IMR-90 (cell line): ENCODE data around the gene PIP4K2A. TPM values are rescaled to one million over a fixed set of nuclear protein-coding genes. Genes with fewer than 3 reads are reported as not detected.

Experiments
- ATAC-seq: fragments of 200-7000 bp; cut with Tn5 transposase; 2 replicates; pipeline ENCODE4 v1.9.1; 2020; ENCODE audit warnings: low read depth, mild to moderate bottlenecking, moderate library complexity
- BruUV-seq: library from RNA; stranded (reverse); fragments of 400-500 nt; replicated peaks from 2 replicates; lab custom pipeline; 2021; lab: Mats Ljungman, UMichigan
- CTCF ChIA-PET: fragments of 300-600 bp; formaldehyde crosslinking; extraction: SDS; loops from one replicate; lab custom pipeline; 2021; ENCODE audit warnings: antibody characterized with exemption; lab: Yijun Ruan, JAX
- POLR2A ChIA-PET: fragments of 300-600 bp; sonication (Branson Sonifier 250); formaldehyde crosslinking; loops from one replicate; lab custom pipeline; 2022; ENCODE audit warnings: antibody characterized with exemption; ENCODE audit not compliant: unreplicated experiment; lab: Charles Lee
- DNase-seq: peaks from one replicate; pipeline ENCODE4 v3.0.0; 2013
- H2AFZ ChIP-seq: replicated peaks from 2 replicates; pipeline ENCODE3; 2013; ENCODE audit warnings: low read length, mild to moderate bottlenecking; ENCODE audit not compliant: poor library complexity
- H2AK5ac ChIP-seq: 2 replicates; pipeline ENCODE4 v1.6.1; 2013; ENCODE audit warnings: low read depth, low read length, inconsistent platforms
- H2AK9ac ChIP-seq: replicated peaks from 2 replicates; pipeline ENCODE3; 2013; ENCODE audit warnings: mild to moderate bottlenecking, low read depth, low read length, moderate library complexity; ENCODE audit not compliant: poor library complexity
- H2BK120ac ChIP-seq: 2 replicates; pipeline ENCODE4 v1.6.1; 2013; ENCODE audit warnings: low read depth, low read length, inconsistent platforms
- H2BK15ac ChIP-seq: 3 replicates; pipeline ENCODE4 v1.6.1; 2013; ENCODE audit warnings: low read depth, low read length, inconsistent platforms
- H2BK20ac ChIP-seq: 2 replicates; pipeline ENCODE4 v1.6.1; 2013; ENCODE audit warnings: low read depth, mild to moderate bottlenecking, inconsistent platforms, low read length, moderate library complexity
- H2BK5ac ChIP-seq: 2 replicates; pipeline ENCODE4 v1.6.1; 2013; ENCODE audit warnings: mild to moderate bottlenecking, low read depth, low read length, inconsistent platforms; ENCODE audit not compliant: poor library complexity, severe bottlenecking
- H3K14ac ChIP-seq: replicated peaks from 2 replicates; pipeline ENCODE4 v1.6.1; 2013; ENCODE audit warnings: low read depth, low read length, inconsistent platforms
- H3K18ac ChIP-seq: 2 replicates; pipeline ENCODE4 v1.6.1; 2013; ENCODE audit warnings: low read depth, low read length, control low read depth
- H3K23ac ChIP-seq: 2 replicates; pipeline ENCODE4 v1.6.1; 2013; ENCODE audit warnings: low read depth, low read length, inconsistent platforms
- H3K27ac ChIP-seq: 2 replicates; pipeline ENCODE4 v1.5.1; 2013; ENCODE audit warnings: mild to moderate bottlenecking, control low read depth, low read length; ENCODE audit not compliant: insufficient read depth
- H3K27me3 ChIP-seq: 2 replicates; pipeline ENCODE4 v1.6.1; 2013; ENCODE audit warnings: low read length; ENCODE audit not compliant: control insufficient read depth, insufficient read depth
- H3K36me3 ChIP-seq: 2 replicates; pipeline ENCODE4 v1.6.1; 2013; ENCODE audit warnings: low read length, mixed read lengths; ENCODE audit not compliant: control insufficient read depth, insufficient read depth
- H3K4ac ChIP-seq: 2 replicates; pipeline ENCODE4 v1.6.1; 2013; ENCODE audit warnings: low read depth, low read length, inconsistent platforms
- H3K4me1 ChIP-seq: 2 replicates; pipeline ENCODE4 v1.6.1; 2013; ENCODE audit warnings: low read length, mixed read lengths; ENCODE audit not compliant: control insufficient read depth, insufficient read depth
- H3K4me2 ChIP-seq: 2 replicates; pipeline ENCODE4 v1.6.1; 2013; ENCODE audit warnings: low read depth, mild to moderate bottlenecking, control low read depth, low read length, moderate library complexity
- H3K4me3 ChIP-seq: 2 replicates; pipeline ENCODE4 v1.5.1; 2013; ENCODE audit warnings: low read depth, mild to moderate bottlenecking, control low read depth, low read length, moderate library complexity; ENCODE audit not compliant: insufficient read depth
- H3K56ac ChIP-seq: 2 replicates; pipeline ENCODE4 v1.6.1; 2013; ENCODE audit warnings: low read length, inconsistent platforms; ENCODE audit not compliant: insufficient read depth; ENCODE audit errors: extremely low read depth
- H3K79me1 ChIP-seq, 2 experiments: 2 replicates each; pipeline ENCODE4 v1.6.1; 2013; ENCODE audit warnings: low read length in 2 of 2, inconsistent platforms in 1 of 2, low read depth in 1 of 2
- H3K9ac ChIP-seq: 2 replicates; pipeline ENCODE4 v1.6.1; 2013; ENCODE audit warnings: low read depth, low read length, control low read depth
- H3K9me1 ChIP-seq: 2 replicates; pipeline ENCODE4 v1.6.1; 2013; ENCODE audit warnings: low read length, inconsistent platforms; ENCODE audit not compliant: insufficient read depth
- H3K9me3 ChIP-seq: 2 replicates; pipeline ENCODE4 v1.6.1; 2013; ENCODE audit warnings: low read length; ENCODE audit not compliant: control insufficient read depth, insufficient read depth
- H4K20me1 ChIP-seq: 2 replicates; pipeline ENCODE4 v1.6.1; 2013; ENCODE audit warnings: low read length, inconsistent platforms; ENCODE audit not compliant: insufficient read depth
- H4K5ac ChIP-seq: 2 replicates; pipeline ENCODE4 v1.6.1; 2013; ENCODE audit warnings: mild to moderate bottlenecking, low read depth, low read length, control low read depth
- H4K8ac ChIP-seq, 2 experiments: 2 replicates each; pipeline ENCODE4 v1.6.1; 2013; ENCODE audit warnings: low read depth in 2 of 2, low read length in 2 of 2, control low read depth in 1 of 2, inconsistent platforms in 1 of 2
- H4K91ac ChIP-seq: 2 replicates; pipeline ENCODE4 v1.6.1; 2013; ENCODE audit warnings: low read depth, low read length, inconsistent platforms; ENCODE audit not compliant: insufficient read depth
- BHLHE40 ChIP-seq: fragments of 150-350 bp; IDR thresholded peaks from 2 replicates; pipeline ENCODE4 v1.6.1; 2016; ENCODE audit warnings: mild to moderate bottlenecking, low read depth, low read length
- CEBPB ChIP-seq: IDR thresholded peaks from 2 replicates; pipeline ENCODE4 v1.6.1; 2012; ENCODE audit warnings: low read depth, low read length, improper control_type of control experiment
- CHD1 ChIP-seq: IDR thresholded peaks from 2 replicates; pipeline ENCODE4 v1.6.1; 2012; ENCODE audit warnings: low read depth, low read length, improper control_type of control experiment
- MAFK ChIP-seq: IDR thresholded peaks from 2 replicates; pipeline ENCODE4 v1.6.1; 2012; ENCODE audit warnings: low read depth, low read length, improper control_type of control experiment
- MAZ ChIP-seq: IDR thresholded peaks from 2 replicates; pipeline ENCODE4 v1.6.1; 2012; ENCODE audit warnings: low read depth, mild to moderate bottlenecking, low read length, improper control_type of control experiment, moderate library complexity, borderline replicate concordance
- MXI1 ChIP-seq: IDR thresholded peaks from 2 replicates; pipeline ENCODE4 v1.6.1; 2012; ENCODE audit warnings: low read depth, mild to moderate bottlenecking, low read length, moderate library complexity, borderline replicate concordance
- RCOR1 ChIP-seq: IDR thresholded peaks from 2 replicates; pipeline ENCODE4 v1.6.1; 2012; ENCODE audit warnings: mild to moderate bottlenecking, low read length, improper control_type of control experiment; ENCODE audit not compliant: insufficient replicate concordance
- RFX5 ChIP-seq: IDR thresholded peaks from 2 replicates; pipeline ENCODE4 v1.8.0; 2012; ENCODE audit warnings: low read depth, mild to moderate bottlenecking, low read length, moderate library complexity
- WGBS, 2 experiments: methylation state at CpG; one replicate each; pipeline versions ENCODE4 v1.1.5 to v1.1.7; 2013; ENCODE audit warnings: missing lambda C conversion rate in 2 of 2; ENCODE audit not compliant: insufficient read length in 1 of 2; ENCODE audit errors: extremely low coverage in 2 of 2; 5-methylcytosine and 5-hydroxymethylcytosine counted together
- dilution Hi-C: fragments of 300-500 bp; cut with HindIII; formaldehyde crosslinking; loops from one replicate; pipeline ENCODE4 v1.14.3; 2018; ENCODE audit warnings: low sequenced_read_pairs; ENCODE audit not compliant: unreplicated experiment
- in situ Hi-C: fragments of 300-500 bp; cut with MboI; formaldehyde crosslinking; loops from 3 replicates; pipeline ENCODE4 v1.14.3; 2019; ENCODE audit warnings: low sequenced_read_pairs, inconsistent platforms, mixed read lengths
- intact Hi-C: fragments of 100-400 bp; cut with micrococcal nuclease; formaldehyde crosslinking; loops from 2 replicates; pipeline ENCODE4 v1.10.0; 2022
- polyA plus RNA-seq, 3 experiments: library from polyadenylated mRNA; depleted of rRNA; stranded (reverse); fragments of >200 nt; gene quantifications; 2 replicates each; pipeline ENCODE4 v1.2.3, GENCODE V29; 2012; ENCODE audit warnings: low replicate concordance in 1 of 3
- total RNA-seq: library from RNA; depleted of rRNA; stranded (reverse); fragments of >200 nt; gene quantifications from 2 replicates; pipeline ENCODE4 v1.2.3, GENCODE V29; 2012
- TF ChIP-seq, protein P1 (sequence below): fragments of 150-350 bp; IDR thresholded peaks from 2 replicates; pipeline ENCODE4 v1.6.1; 2017; ENCODE audit warnings: mild to moderate bottlenecking, antibody characterized with exemption, low read length, low read depth

PIP4K2A gene
- total and polyA plus RNA-seq, 2 of the 4 experiments (the other 2 are of a cell fraction), result 9.8 to 18.1 TPM

DNA sequence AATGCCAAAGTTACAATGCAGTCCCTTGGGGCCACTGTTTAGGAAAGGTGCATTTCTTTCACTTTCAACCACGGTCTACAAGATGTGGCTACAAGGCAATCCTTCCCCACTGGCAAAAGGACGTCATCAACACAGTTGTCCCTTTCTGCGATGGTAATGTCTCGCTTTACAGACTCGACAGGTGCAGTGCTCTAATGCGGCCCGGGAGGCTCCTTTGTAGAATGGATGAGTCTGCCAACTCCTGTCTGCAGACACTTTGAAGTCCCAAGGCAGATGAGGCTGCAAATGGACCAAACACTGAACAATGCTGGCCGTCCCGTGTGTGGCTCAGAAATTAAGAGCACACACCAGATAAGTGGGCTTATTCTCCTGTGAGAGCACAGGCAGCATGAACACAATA lies 133.7 kb downstream of the PIP4K2A start:
- ATAC-seq, result no peak
- Histone ChIP-seq H2BK20ac (no peak overlapping the region), H2AK5ac (no peak overlapping the region), H3K4me3 (no peak overlapping the region), H3K14ac (no peak overlapping the region), H2AFZ (no peak overlapping the region), H2AK9ac (no peak overlapping the region), H3K4me1 (peaks cover 3% of the 10 kb centered on the region; the same call in 1 of the 2 replicates), H3K23ac (no peak overlapping the region), H3K79me1 (peaks cover 0 to 19% of the 10 kb centered on the region in 2 experiments; a peak in 3 of 4 replicates), H3K9me3 (no peaks in the 10 kb centered on the region), H2BK120ac (no peak overlapping the region), H4K8ac (no peak overlapping the region), H2BK5ac (no peak overlapping the region), H3K4me2 (no peak overlapping the region), H3K56ac (no peak overlapping the region), H3K18ac (no peak overlapping the region), H2BK15ac (no peak overlapping the region), H3K27ac (no peak overlapping the region), H3K4ac (no peak overlapping the region), H3K27me3 (no peaks in the 10 kb centered on the region), H3K9me1 (peaks cover 2% of the 10 kb centered on the region; the same call in 1 of the 2 replicates), H4K20me1 (peaks cover 4% of the 10 kb centered on the region), H3K9ac (no peak overlapping the region), H4K5ac (no peak overlapping the region), H4K91ac (no peak overlapping the region), H3K36me3 (peaks cover 12% of the 10 kb centered on the region)
- ChIA-PET CTCF (interaction anchor here (0.8 kb wide), 1 partner anchor 226 kb away, joined by 3 read pairs; no protein-coding TSS in a partner anchor), POLR2A (no interaction called here)
- intact Hi-C loops, result no loop called here
- in situ Hi-C loops, result loop anchor here (25.0 kb wide), 1 partner anchor 232 kb away; no protein-coding TSS in a partner anchor
- no TSS peak for BruUV-seq
- WGBS, 2 experiments, result 100% methylated on average over 7 of the region's 9 CpGs; no CpG with 5 or more reads in 1 of the 2 experiments
- dilution Hi-C loops, result no loop called here
- DNase-seq, result no peak
- TF ChIP-seq BHLHE40, result no peak
- TF ChIP-seq RFX5, result no peak
- no peak for TF ChIP-seq RCOR1
- TF ChIP-seq MAFK, result no peak
- TF ChIP-seq CEBPB, result no peak
- no peak for TF ChIP-seq MXI1
- TF ChIP-seq MAZ, result no peak
- no peak for TF ChIP-seq CHD1
- TF ChIP-seq, protein P1, sequence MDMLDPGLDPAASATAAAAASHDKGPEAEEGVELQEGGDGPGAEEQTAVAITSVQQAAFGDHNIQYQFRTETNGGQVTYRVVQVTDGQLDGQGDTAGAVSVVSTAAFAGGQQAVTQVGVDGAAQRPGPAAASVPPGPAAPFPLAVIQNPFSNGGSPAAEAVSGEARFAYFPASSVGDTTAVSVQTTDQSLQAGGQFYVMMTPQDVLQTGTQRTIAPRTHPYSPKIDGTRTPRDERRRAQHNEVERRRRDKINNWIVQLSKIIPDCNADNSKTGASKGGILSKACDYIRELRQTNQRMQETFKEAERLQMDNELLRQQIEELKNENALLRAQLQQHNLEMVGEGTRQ, result no peak
